Astrocyte (in vitro differentiated cells and primary cell): Measurements from ENCODE around the gene ASB13. TPM values are rescaled to one million over a fixed set of nuclear protein-coding genes. Genes with fewer than 3 reads are reported as not detected.

Experiments used
- DNase-seq: peaks from one replicate; pipeline ENCODE4 v3.0.0-alpha.2; 2010; ENCODE audit warnings: low read depth
- FAIRE-seq: peaks from 2 replicates; lab custom pipeline; 2011; peaks lifted over from hg19 to GRCh38; lab: Jason Lieb, UNC
- H2AFZ ChIP-seq: 2 replicates; pipeline ENCODE4 v1.6.0; 2012; ENCODE audit warnings: low read depth, low read length, inconsistent platforms
- H3K27ac ChIP-seq: 2 replicates; pipeline ENCODE4 v1.5.1; 2011; ENCODE audit warnings: low read depth, low read length, inconsistent platforms
- H3K27me3 ChIP-seq: 2 replicates; pipeline ENCODE4 v1.6.0; 2011; ENCODE audit warnings: low read length, inconsistent platforms; ENCODE audit not compliant: insufficient read depth
- H3K36me3 ChIP-seq: 2 replicates; pipeline ENCODE4 v1.5.1; 2011; ENCODE audit warnings: low read length, inconsistent platforms; ENCODE audit not compliant: insufficient read depth
- H3K4me1 ChIP-seq: 2 replicates; pipeline ENCODE4 v1.5.1; 2011; ENCODE audit warnings: low read length, inconsistent platforms; ENCODE audit not compliant: insufficient read depth
- H3K4me2 ChIP-seq: 2 replicates; pipeline ENCODE4 v1.6.0; 2012; ENCODE audit warnings: low read length, inconsistent platforms
- H3K4me3 ChIP-seq: 2 replicates; pipeline ENCODE4 v1.5.1; 2011; ENCODE audit warnings: low read depth, mild to moderate bottlenecking, low read length, inconsistent platforms; ENCODE audit not compliant: insufficient read depth
- H3K79me2 ChIP-seq: 2 replicates; pipeline ENCODE4 v1.6.0; 2012; ENCODE audit warnings: mild to moderate bottlenecking, low read length, inconsistent platforms; ENCODE audit not compliant: insufficient read depth
- H3K9ac ChIP-seq: 2 replicates; pipeline ENCODE4 v1.6.0; 2012; ENCODE audit warnings: mild to moderate bottlenecking, low read length, inconsistent platforms
- H3K9me3 ChIP-seq: 2 replicates; pipeline ENCODE4 v1.5.1; 2012; ENCODE audit warnings: low read depth, mild to moderate bottlenecking, low read length, inconsistent platforms; ENCODE audit not compliant: insufficient read depth
- H4K20me1 ChIP-seq: 2 replicates; pipeline ENCODE4 v1.6.0; 2012; ENCODE audit warnings: low read length, inconsistent platforms; ENCODE audit not compliant: insufficient read depth
- H3K27ac Mint-ChIP-seq: one replicate; pipeline ENCODE4 v1.8.0; 2021; ENCODE audit warnings: mild to moderate bottlenecking, mixed read lengths; ENCODE audit not compliant: unreplicated experiment
- H3K27me3 Mint-ChIP-seq: one replicate; pipeline ENCODE4 v1.8.0; 2021; ENCODE audit warnings: low read depth, mixed read lengths; ENCODE audit not compliant: unreplicated experiment
- H3K36me3 Mint-ChIP-seq: one replicate; pipeline ENCODE4 v1.8.0; 2021; ENCODE audit warnings: low read depth, mixed read lengths; ENCODE audit not compliant: unreplicated experiment
- H3K4me1 Mint-ChIP-seq: one replicate; pipeline ENCODE4 v1.8.0; 2021; ENCODE audit warnings: low read depth, mixed read lengths; ENCODE audit not compliant: unreplicated experiment
- H3K4me3 Mint-ChIP-seq: one replicate; pipeline ENCODE4 v1.8.0; 2021; ENCODE audit warnings: mild to moderate bottlenecking, moderate library complexity, mixed read lengths; ENCODE audit not compliant: unreplicated experiment
- H3K9me3 Mint-ChIP-seq: one replicate; pipeline ENCODE4 v1.8.0; 2021; ENCODE audit warnings: mild to moderate bottlenecking, mixed read lengths; ENCODE audit not compliant: unreplicated experiment
- CTCF ChIP-seq: IDR thresholded peaks from 2 replicates; pipeline ENCODE4 v1.5.1; 2011; ENCODE audit warnings: low read depth, mild to moderate bottlenecking, inconsistent platforms, low read length, moderate library complexity; ENCODE audit not compliant: insufficient read depth
- EZH2 ChIP-seq: IDR thresholded peaks from 2 replicates; pipeline ENCODE4 v1.6.1; 2012; ENCODE audit warnings: mild to moderate bottlenecking, low read length, inconsistent platforms; ENCODE audit not compliant: insufficient read depth
- total RNA-seq: library from RNA; stranded (reverse); gene quantifications from 2 replicates; pipeline ENCODE4 v1.2.1, GENCODE V29; 2021

ASB13 gene
- total RNA-seq, 1 donor from 2014 or later, result 4.8 TPM

GRCh38 chr10:5638494-5638893, 27.9 kb downstream of the ASB13 start:
- no peaks in the 10 kb centered on the region for H3K36me3 ChIP-seq
- H3K27ac Mint-ChIP-seq, result no peak overlapping the region
- H3K27me3 ChIP-seq, result no peaks in the 10 kb centered on the region
- H3K79me2 ChIP-seq, result no peaks in the 10 kb centered on the region
- H3K9me3 Mint-ChIP-seq, result no peaks in the 10 kb centered on the region
- H2AFZ ChIP-seq, result no peak overlapping the region
- H3K9me3 ChIP-seq, result no peaks in the 10 kb centered on the region
- peaks cover 1% of the 10 kb centered on the region for H3K27me3 Mint-ChIP-seq
- no peak overlapping the region for H3K4me3 Mint-ChIP-seq
- H3K4me2 ChIP-seq, result no peak overlapping the region
- no peaks in the 10 kb centered on the region for H4K20me1 ChIP-seq
- H3K27ac ChIP-seq, result no peak overlapping the region
- FAIRE-seq (no peak), DNase-seq (no peak)
- peaks cover 2% of the 10 kb centered on the region for H3K36me3 Mint-ChIP-seq
- no peak overlapping the region for H3K4me3 ChIP-seq
- TF ChIP-seq EZH2 (no peak), CTCF (no peak)
- H3K4me1 Mint-ChIP-seq, result no peaks in the 10 kb centered on the region
- no peak overlapping the region for H3K9ac ChIP-seq
- H3K4me1 ChIP-seq, result no peaks in the 10 kb centered on the region

- no peaks in the 10 kb centered on the region for H3K79me2 ChIP-seq
- Mint-ChIP-seq H3K4me1 (peaks cover 10% of the 10 kb centered on the region), H3K27ac (no peak overlapping the region), H3K27me3 (no peaks in the 10 kb centered on the region), H3K9me3 (no peaks in the 10 kb centered on the region), H3K36me3 (no peaks in the 10 kb centered on the region), H3K4me3 (no peak overlapping the region)
- no peak for FAIRE-seq
- H3K9ac ChIP-seq, result no peak overlapping the region
- no peak overlapping the region for H2AFZ ChIP-seq
- no peak overlapping the region for H3K4me2 ChIP-seq
- DNase-seq, result no peak
- no peaks in the 10 kb centered on the region for H3K9me3 ChIP-seq
- no peaks in the 10 kb centered on the region for H3K36me3 ChIP-seq
- H4K20me1 ChIP-seq, result no peaks in the 10 kb centered on the region
- H3K27ac ChIP-seq, result no peak overlapping the region
- H3K4me1 ChIP-seq, result no peaks in the 10 kb centered on the region
- TF ChIP-seq CTCF, result no peak
- no peak for TF ChIP-seq EZH2
- H3K4me3 ChIP-seq, result no peak overlapping the region
- no peaks in the 10 kb centered on the region for H3K27me3 ChIP-seq
Observed at GRCh38 chr10:5634918-5635317, 31.5 kb downstream of the ASB13 start.

GRCh38 chr10:5633166-5633749, 33.1 kb downstream of the ASB13 start:
- no peak overlapping the region for H3K27ac Mint-ChIP-seq
- H3K4me3 Mint-ChIP-seq, result no peak overlapping the region
- Histone ChIP-seq H3K9me3 (no peaks in the 10 kb centered on the region), H4K20me1 (no peaks in the 10 kb centered on the region), H3K4me3 (no peak overlapping the region), H3K27ac (no peak overlapping the region), H3K36me3 (no peaks in the 10 kb centered on the region), H3K9ac (no peak overlapping the region), H3K4me1 (peaks cover 6% of the 10 kb centered on the region), H3K79me2 (no peaks in the 10 kb centered on the region), H3K4me2 (no peak overlapping the region), H2AFZ (no peak overlapping the region), H3K27me3 (no peaks in the 10 kb centered on the region)
- peaks cover 17% of the 10 kb centered on the region for H3K4me1 Mint-ChIP-seq
- H3K27me3 Mint-ChIP-seq, result peaks cover 2% of the 10 kb centered on the region
- no peaks in the 10 kb centered on the region for H3K9me3 Mint-ChIP-seq
- DNase-seq (peak; percentile 56), FAIRE-seq (no peak)
- TF ChIP-seq EZH2 (no peak), CTCF (no peak)
- H3K36me3 Mint-ChIP-seq, result no peaks in the 10 kb centered on the region
